Measurements from ENCODE around the gene SNORC. TPM values are rescaled to one million over a fixed set of nuclear protein-coding genes. Genes with fewer than 3 reads are reported as not detected.

Gene SNORC
- total RNA-seq, 4 donors from 2014 or later: 6.9 to 24.0 (median 10.7) TPM

GRCh38 chr2:232894251-232894650 is 24.2 kb downstream of the SNORC start:
- Histone ChIP-seq H3K27ac (no peak overlapping the region), H3K4me1 (peaks cover 0 to 13% (median 0%) of the 10 kb centered on the region in 4 donors), H3K4me3 (no peak overlapping the region), H3K27me3 (no peaks in the 10 kb centered on the region), H3K36me3 (peaks cover 0 to 25% (median 0%) of the 10 kb centered on the region in 3 donors), H3K9me3 (no peaks in the 10 kb centered on the region)
- DNase-seq (ENCODE audit: low spot score in 2 of 2): no peak
- 87 to 91% methylated on average over 8 to 9 of the region's 9 CpGs for WGBS, 2 donors
- TF ChIP-seq EP300 (IDR thresholded peaks at IDR 0.05) (no peak), POLR2A (IDR thresholded peaks at IDR 0.05) (no peak)
- TF ChIP-seq, protein P1, sequence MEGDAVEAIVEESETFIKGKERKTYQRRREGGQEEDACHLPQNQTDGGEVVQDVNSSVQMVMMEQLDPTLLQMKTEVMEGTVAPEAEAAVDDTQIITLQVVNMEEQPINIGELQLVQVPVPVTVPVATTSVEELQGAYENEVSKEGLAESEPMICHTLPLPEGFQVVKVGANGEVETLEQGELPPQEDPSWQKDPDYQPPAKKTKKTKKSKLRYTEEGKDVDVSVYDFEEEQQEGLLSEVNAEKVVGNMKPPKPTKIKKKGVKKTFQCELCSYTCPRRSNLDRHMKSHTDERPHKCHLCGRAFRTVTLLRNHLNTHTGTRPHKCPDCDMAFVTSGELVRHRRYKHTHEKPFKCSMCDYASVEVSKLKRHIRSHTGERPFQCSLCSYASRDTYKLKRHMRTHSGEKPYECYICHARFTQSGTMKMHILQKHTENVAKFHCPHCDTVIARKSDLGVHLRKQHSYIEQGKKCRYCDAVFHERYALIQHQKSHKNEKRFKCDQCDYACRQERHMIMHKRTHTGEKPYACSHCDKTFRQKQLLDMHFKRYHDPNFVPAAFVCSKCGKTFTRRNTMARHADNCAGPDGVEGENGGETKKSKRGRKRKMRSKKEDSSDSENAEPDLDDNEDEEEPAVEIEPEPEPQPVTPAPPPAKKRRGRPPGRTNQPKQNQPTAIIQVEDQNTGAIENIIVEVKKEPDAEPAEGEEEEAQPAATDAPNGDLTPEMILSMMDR (IDR thresholded peaks at IDR 0.05): no peak

DNA sequence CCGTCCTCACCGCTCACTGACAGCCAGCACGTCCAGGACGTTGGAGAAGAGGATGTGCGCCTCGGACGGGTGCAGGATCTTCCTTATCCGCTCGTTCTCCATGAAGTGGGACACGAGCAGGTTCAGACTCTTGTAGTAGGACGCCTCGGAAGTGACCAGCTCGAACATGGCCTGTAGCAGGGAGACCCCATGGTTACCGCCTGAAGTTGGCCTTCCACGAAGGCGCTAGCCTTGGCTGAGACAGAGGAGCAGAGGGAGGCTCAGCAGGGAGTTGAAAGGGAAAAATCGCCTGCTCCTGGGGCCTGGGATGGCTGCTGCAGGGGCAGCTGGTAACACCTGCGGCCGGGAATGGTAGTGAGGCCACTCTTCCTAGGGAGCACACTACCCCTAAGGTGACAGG is 24.7 kb downstream of the SNORC start:
- Histone ChIP-seq H3K4me1 (peaks cover 0 to 13% (median 0%) of the 10 kb centered on the region in 4 donors), H3K36me3 (peaks cover 0 to 25% (median 0%) of the 10 kb centered on the region in 3 donors), H3K9me3 (no peaks in the 10 kb centered on the region), H3K27ac (no peak overlapping the region), H3K4me3 (no peak overlapping the region), H3K27me3 (no peaks in the 10 kb centered on the region)
- 90 to 92% methylated on average over 19 of the region's 19 CpGs for WGBS, 2 donors
- DNase-seq (ENCODE audit: low spot score in 2 of 2): no peak
- TF ChIP-seq EP300 (IDR thresholded peaks at IDR 0.05): no peak
- TF ChIP-seq, protein P1 (IDR thresholded peaks at IDR 0.05): no peak
- no peak for TF ChIP-seq POLR2A (IDR thresholded peaks at IDR 0.05)

DNA sequence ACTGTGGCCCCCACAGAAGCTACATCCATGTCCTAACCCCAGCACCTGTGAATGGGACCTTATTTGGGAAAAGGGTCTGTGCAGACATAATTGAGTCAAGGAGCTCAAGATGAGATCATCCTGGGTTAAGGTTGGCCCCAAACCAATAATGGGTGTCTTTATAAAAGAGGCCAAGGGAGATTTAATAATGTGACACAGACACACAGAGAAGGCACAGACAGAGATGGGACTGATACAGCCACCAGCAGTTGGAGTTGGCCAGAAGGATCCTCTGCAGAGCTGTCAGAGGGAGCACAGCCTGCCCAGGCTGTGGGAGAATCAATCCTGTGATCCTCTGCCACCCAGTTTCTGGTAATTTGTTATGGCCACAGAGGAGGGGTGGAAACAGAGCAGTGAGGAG is 26.0 kb downstream of the SNORC start:
- H3K27me3 ChIP-seq: no peaks in the 10 kb centered on the region
- peaks cover 0 to 10% (median under 1%) of the 10 kb centered on the region in 4 donors for H3K4me1 ChIP-seq
- H3K9me3 ChIP-seq: no peaks in the 10 kb centered on the region

DNA sequence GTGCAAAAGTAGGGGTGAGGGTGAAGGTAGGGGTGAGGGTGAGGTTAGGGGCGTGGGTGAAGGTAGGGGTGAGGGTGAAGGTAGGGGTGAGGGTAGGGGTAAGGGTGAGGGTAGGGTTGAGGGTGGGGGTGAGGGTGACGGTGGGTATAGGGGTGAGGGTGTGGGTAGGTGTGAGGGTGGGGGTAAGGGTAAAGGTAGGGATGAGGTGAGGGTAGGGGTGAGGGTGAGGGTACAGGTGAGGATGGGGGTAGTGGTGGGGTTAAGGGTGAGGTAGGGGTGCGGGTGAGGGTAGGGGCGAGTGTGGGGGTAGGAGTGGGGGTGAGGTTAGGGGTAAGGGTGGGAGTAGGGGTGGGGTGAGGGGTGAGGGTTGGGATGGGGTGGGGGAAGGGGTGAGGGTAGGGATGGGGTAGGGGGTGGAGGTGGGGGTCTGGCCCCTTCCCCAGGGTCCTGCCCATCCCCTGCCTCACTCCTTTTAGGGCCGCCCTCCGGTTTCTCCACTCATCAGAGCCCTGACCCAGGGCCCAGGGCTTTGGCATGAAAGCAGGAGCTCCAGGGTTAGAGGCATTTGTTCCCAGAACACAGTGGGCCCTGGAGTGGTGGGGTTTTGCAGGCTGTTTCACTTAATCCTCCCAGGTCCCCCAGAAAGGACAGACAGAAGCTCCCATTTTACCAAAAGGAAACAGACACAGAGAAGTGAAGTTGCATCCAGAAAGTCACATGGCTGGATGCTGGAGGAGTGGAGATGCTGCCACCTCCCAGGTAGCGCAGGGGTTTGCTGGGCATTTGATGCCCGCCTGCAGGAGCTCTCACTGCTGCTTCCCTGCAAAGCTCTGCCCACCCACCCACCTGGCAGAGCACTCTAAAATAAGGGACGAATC is 26.9 kb downstream of the SNORC start:
- H3K4me1 ChIP-seq: peaks cover 0 to 11% (median 4%) of the 10 kb centered on the region in 4 donors
- TF ChIP-seq, protein P1 (IDR thresholded peaks at IDR 0.05): no peak
- TF ChIP-seq POLR2A (IDR thresholded peaks at IDR 0.05): no peak
- TF ChIP-seq EP300 (IDR thresholded peaks at IDR 0.05): no peak
- no peak overlapping the region for H3K27ac ChIP-seq
- H3K9me3 ChIP-seq: no peaks in the 10 kb centered on the region
- no peak for DNase-seq (ENCODE audit: low spot score in 2 of 2)
- H3K36me3 ChIP-seq: peaks cover 0 to 24% (median 0%) of the 10 kb centered on the region in 3 donors
- no peaks in the 10 kb centered on the region for H3K27me3 ChIP-seq
- WGBS, 2 donors: 86 to 88% methylated on average over 9 of the region's 9 CpGs
- no peak overlapping the region for H3K4me3 ChIP-seq

More for the DNA sequence above, 26.0 kb downstream of the SNORC start:
- Histone ChIP-seq H3K27ac (no peak overlapping the region), H3K36me3 (peaks cover 0 to 25% (median 0%) of the 10 kb centered on the region in 3 donors), H3K4me3 (no peak overlapping the region)
- no peak for DNase-seq (ENCODE audit: low spot score in 2 of 2)
- no peak for TF ChIP-seq EP300 (IDR thresholded peaks at IDR 0.05)
- TF ChIP-seq POLR2A (IDR thresholded peaks at IDR 0.05): no peak
- TF ChIP-seq, protein P1 (IDR thresholded peaks at IDR 0.05): no peak

Measured in tibial nerve (tissue), 4 donors.